Measurements from ENCODE around the gene DLG2.
"Not testable (repeated sequence)": the region's sequence is repeated elsewhere in the genome, so short reads cannot be mapped to it uniquely, and the experiment has no call there.

DLG2 gene

GRCh38 chr11:85301895-85302678, 325.1 kb downstream of the DLG2 start:
- no peak for DNase-seq

GRCh38 chr11:85299258-85299942, 327.7 kb downstream of the DLG2 start:
- DNase-seq: no peak

- no peak for DNase-seq
Observed at GRCh38 chr11:85295694-85296271, 331.4 kb downstream of the DLG2 start.

DNA sequence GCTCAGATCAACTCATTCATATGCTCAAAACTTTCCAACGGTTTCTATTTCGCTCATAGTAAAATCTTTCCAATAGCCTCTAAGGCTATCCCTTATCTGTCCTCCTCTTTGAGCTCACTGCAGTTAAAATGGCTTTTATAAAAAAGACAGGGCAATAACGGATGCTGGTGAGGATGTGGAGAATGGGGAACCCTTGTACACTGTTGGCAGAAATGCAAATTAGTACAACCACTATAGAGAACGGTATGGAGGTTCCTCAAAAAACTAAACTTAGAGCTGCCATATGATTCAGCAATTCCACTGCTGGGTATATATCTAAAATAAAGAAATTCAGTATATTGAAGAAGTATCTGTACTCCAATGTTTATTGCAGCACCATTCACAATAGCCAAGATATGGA, 345.6 kb downstream of the DLG2 start:
- DNase-seq: no peak

GRCh38 chr11:85279267-85279666, 347.9 kb downstream of the DLG2 start:
- DNase-seq: no peak

GRCh38 chr11:85277693-85278092, 349.5 kb downstream of the DLG2 start:
- no peak for DNase-seq

- no peak for DNase-seq
Observed at GRCh38 chr11:85276332-85276731, 350.8 kb downstream of the DLG2 start.

DNA sequence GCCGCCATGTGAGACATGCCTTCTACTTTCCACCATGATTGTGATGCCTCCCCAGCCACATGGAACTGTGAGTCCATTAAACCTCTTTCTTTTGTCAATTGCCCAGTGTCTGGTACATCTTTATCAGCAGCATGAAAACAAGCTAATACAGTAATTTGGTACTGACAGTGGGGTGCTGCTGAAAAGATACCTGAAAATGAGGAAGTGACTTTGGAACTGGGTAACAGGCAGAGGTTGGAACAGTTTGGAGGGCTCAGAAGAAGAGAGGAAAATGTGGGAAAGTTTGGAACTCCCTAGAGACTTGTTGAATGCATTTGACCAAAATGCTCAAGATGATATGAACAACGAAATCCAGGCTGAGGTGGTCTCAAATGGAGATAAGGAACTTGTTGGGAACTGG, 356.8 kb downstream of the DLG2 start:
- DNase-seq: not testable (repeated sequence)

DNA sequence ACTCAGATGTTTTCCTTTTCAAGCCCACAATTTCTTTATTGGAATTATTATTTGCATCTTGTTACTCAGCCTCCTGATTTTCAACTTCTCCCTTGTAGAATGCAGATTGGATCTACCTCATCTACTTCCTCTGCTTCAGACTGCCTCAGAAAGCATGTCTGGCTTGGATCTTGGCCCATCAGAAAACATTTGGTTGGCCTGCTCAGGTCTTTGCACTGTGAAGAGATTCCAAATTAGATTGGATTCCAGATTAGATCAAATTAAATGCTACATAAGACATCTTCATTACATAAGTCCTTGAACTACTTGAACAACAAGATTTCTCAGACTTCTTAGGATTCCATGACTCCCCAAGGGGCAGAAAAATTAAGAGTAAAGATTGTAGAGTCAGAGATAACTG, 358.0 kb downstream of the DLG2 start:
- DNase-seq: no peak

- DNase-seq: no peak
Observed at GRCh38 chr11:85266646-85267045, 360.5 kb downstream of the DLG2 start.

DNA sequence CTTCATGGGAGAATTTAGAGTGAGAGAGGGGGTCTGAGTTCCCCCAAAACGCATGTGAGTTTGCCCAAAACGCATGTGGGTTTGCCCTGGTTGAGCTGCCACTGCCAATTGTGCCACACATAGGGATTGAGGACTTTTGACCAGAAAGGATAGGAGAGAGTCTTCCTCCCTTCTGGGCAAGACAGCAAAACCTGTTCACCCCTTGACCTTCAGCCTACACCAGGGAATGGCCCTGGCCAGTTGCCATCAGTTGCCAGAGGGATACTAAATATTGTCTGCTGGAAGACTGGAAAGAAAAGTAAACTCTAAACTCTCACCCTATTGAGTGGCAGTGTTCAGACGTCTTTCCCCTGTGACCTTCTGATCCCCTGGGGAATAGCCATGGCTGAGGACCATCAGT, 363.8 kb downstream of the DLG2 start:
- DNase-seq: no peak

GRCh38 chr11:85257837-85258236, 369.3 kb downstream of the DLG2 start:
- DNase-seq: no peak

DNA sequence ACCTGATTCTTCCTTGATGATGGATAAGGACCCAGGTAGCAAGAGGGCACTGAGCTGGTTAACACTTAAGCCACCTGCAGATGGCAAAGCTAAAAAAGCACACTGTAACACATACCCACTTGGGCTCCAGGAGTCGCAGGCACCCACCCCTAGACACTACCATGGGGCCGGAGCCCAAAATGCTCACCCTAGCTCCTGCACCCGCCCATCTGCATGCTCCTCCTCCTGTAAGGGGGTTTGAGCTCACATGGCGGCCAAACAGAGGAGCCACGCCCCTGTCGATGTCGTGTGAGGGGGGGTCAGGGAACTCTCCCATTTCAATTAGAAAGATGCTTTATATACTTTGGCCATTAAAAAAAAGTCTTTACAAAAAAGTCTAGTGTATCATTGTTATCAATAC, 370.7 kb downstream of the DLG2 start:
- DNase-seq: no peak

GRCh38 chr11:85249482-85249881, 377.7 kb downstream of the DLG2 start:
- DNase-seq: no peak

DNA sequence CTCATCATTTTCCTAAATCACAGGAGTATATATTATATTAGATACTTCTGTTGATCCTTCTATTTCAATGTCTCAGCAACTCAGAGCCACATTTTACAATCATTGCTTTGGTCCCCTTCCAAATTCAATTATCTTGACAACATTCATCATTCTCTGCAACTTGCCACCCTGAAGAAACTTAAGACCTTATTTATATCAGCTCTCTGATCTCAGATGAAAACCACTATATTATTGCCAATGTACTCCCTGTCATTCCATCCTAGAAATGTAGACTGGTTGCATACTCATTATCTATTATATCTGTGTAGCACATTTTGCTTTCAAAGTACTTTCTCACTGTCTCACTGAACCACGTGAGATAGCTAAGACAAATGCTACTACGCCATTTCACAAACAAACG, 379.3 kb downstream of the DLG2 start:
- no peak for DNase-seq

DNA sequence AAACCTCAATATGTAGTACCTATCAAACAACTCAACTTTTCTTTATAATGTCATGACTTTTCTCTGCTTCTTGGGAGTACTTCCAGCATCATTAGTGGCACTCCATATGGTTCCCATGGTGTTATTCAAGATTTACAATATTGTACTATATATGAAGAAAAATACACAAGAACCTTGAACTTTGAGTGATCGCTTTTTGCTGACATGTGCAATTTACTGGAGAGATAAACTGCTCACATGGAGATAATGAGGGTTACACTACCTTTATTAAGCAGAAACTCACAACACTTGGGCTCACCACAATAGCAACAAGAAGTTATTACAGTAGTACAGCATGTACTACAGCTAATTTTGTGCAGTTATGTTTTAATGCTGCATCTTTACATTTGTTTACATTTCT, 388.2 kb downstream of the DLG2 start:
- DNase-seq: no peak

- DNase-seq: not testable (repeated sequence)
Observed at GRCh38 chr11:85238038-85238437, 389.1 kb downstream of the DLG2 start.

DNA sequence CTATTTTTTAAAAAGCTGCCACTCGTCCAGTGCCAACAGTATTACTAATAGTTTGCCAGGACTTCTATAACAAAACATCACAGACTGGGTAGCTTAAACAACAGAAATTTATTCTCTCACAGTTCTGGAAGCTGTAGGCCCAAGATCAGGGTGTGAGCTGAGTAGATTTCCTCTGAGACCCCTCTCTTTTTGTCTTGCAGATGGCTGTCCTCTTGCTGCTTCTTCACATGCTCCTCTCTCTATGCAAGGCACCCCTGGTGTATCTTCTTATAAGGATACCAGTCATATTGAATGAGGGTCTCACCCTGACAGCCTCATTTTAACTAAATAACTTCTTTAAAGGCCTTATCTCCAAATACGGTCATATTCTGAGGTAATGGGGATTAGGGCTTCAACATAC, 390.9 kb downstream of the DLG2 start:
- DNase-seq: no peak

GRCh38 chr11:85232559-85232958, 394.6 kb downstream of the DLG2 start:
- DNase-seq: no peak

DNA sequence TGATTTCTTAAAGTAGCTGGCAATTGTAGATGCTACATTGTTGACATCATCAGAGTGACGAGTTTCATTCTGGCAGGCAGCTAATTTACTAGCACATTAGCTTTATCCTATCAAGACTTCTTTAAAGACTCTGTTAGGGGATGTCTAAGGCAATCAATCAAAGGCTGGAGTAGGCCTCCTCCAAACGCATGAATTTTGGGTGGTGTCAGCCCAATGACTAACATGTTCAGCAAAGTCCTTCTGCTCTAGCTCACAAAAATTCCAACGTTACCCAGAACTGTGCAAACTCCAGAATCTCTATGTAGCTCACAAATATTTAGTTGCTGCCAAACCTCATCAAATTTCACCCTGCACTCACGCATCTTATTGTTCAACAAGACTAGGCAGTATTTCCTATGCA, 395.6 kb downstream of the DLG2 start:
- DNase-seq: peak; percentile 3

DNA sequence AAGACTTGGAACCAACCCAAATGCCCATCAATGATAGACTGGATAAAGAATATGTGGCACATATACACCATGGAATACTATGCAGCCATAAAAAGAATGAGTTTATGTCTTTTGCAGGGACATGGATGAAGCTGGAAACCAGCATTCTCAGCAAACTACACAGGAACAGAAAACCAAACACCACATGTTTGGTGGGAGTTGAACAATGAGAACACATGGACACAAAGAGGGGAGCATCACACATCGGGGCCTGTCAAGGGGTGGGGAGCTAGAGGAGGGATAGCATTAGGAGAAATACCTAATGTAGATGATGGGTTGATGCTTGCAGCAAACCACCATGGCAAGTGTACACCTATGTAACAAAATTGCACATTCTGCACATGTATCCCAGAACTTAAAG, 397.4 kb downstream of the DLG2 start:
- DNase-seq: not testable (repeated sequence)

DNA sequence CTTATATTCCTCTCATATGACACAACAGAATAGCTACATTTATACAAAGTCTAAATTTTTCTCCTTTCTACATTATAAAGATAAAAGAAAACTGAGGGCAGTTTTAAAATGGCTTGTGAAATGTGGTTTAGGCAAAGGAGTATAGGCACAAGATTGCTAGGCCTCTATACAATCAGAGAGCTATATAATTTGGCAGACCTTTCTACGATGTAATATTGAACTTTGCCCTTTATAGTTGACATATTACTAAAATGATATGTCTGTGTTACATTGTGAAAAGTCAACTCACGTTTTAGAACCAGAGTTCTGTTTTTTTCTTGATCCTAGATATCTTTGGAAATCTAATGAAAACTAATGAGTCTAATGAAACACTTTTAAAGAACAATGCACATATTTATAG, 430.2 kb downstream of the DLG2 start:
- no peak for DNase-seq

GRCh38 chr11:85195934-85196333, 431.2 kb downstream of the DLG2 start:
- no peak for DNase-seq

GRCh38 chr11:85187992-85188391, 439.2 kb downstream of the DLG2 start:
- DNase-seq: no peak

All from NCI-H82 (cell line).